GM21529 (cell line): Measurements from ENCODE around the gene DNLZ.
"Not testable (repeated sequence)": the region's sequence is repeated elsewhere in the genome, so short reads cannot be mapped to it uniquely, and the experiment has no call there.

Experiments used
- ATAC-seq: cut with Tn5 transposase; IDR thresholded peaks from one replicate; pipeline ENCODE4 v1.9.1; 2021; ENCODE audit not compliant: unreplicated experiment

The DNLZ gene

DNA sequence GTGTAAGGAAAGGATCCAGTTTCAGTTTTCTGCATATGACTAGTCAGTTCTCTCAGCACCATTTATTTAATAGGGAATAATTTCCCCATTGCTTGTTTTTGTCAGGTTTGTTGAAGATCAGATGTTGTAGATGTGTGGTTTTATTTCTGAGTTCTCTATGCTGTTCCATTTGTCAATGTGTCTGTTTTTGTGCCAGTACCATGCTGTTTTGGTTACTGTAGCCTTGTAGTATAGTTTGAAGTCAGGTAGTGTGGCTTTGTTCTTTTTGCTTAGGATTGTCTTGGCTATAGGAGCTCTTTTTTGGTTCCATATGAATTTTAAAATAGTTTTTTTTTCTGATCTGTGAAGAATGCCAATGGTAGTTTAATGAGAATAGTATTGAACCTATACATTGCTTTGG is 42.6 kb downstream of the DNLZ start:
- not testable (repeated sequence) for ATAC-seq

DNA sequence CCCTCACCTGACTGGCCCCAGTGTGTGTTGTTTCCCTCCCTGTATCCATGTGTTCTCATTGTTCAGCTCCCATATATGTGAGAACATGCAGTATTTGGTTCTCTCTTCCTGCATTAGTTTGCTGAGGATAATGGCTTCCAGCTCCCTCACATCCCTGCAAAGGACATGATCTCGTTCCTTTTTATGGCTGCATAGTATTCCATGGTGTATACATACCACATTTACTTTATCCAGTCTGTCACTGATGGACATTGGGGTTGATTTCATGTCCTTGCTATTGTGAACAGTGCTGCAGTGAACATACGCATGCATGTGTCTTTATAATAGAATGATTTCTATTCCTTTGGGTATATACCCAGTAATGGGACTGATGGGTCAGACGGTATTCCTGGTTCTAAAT is 43.6 kb downstream of the DNLZ start:
- ATAC-seq, result not testable (repeated sequence)

DNA sequence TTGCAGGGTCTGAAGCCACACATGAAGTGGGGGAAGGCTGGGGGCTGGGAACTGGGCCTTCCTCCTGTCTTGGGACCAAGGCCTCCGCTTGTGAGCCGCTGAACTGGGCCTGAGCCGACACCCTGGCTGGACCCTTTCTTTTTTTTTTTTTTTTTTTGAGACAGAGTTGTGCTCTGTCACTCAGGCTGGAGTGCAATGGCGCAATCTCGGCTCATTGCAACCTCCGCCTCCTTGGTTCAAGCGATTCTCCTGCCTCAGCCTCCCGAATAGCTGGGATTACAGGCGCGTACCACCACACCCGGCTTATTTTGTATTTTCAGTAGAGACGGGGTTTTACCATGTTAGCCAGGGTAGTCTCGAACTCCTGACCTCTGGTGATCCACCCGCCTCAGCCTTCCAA is 44.3 kb downstream of the DNLZ start:
- not testable (repeated sequence) for ATAC-seq

DNA sequence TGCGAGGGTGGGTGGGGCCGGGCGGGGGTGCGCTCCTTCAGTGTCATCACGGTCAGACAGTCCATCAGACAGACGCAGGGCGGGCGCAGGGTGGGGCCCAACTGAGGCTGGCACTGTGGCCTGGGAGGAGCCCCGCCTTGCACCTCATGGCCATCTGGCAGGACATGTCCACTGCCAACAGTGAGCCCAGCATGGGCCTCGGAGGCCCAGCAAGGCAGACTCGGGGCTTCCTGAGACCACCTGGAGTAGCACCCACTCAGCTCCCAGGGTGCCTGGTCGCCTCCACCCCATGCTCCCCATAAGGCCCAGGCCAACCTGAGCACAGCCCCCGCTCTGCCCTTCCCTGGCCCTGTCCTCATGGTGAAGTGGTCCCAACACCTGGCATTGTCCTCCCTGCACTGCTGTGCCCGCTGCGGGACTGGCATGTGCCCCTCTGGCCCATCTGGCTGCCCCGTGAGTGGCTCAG is 44.7 kb downstream of the DNLZ start:
- no peak for ATAC-seq

DNA sequence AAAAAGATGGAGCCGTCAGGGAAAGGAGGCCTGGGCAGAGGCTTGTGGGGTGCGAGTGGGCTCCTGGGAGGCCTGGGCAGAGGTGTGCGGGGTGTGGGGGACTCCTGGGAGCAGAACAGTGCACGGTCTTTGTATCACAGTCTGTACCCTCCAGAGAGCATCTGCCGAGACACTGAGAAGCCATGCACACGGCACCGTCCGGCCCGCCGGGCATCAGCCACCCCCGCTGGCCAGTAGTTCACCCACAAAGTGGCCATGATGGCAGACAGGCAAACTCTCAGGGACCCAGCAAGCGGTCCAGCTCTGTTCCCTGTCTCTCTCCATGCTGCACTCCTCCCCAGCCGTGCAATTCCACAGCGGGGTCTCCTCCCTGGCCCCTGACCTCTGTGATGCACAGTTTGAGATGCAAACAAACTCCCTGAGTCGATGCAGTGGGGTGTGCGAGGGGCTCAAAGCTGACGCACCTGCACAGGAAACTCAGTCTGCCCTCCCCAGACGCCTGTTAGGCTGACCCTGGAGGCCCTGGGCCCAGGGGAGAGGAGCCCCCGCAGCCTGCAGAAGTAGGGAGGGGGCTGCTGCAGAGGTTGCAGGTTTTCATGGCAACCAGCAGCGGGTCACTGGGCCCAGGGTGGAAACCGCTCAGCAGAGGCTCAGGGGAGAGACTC is 45.3 kb downstream of the DNLZ start:
- ATAC-seq, result no peak

DNA sequence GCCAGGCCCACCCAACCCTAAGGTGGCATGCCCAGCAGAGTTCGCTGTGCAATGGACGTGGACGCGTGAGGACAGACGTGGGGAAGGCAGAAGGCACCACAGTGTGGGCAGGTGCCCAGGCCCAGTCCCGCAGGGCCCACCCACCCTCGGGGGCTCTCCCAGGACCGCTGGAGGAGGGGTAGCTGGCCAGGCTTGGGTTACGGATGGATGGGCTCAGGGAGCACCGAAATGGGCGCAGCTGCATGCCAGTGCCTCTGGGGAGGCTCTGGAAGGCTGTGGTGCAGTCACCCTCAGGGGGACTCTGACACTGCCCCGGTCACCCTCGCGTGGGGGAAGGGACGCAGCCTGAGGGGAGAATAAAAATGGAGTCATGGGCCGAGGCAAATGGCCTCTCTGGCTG is 45.8 kb downstream of the DNLZ start:
- no peak for ATAC-seq

DNA sequence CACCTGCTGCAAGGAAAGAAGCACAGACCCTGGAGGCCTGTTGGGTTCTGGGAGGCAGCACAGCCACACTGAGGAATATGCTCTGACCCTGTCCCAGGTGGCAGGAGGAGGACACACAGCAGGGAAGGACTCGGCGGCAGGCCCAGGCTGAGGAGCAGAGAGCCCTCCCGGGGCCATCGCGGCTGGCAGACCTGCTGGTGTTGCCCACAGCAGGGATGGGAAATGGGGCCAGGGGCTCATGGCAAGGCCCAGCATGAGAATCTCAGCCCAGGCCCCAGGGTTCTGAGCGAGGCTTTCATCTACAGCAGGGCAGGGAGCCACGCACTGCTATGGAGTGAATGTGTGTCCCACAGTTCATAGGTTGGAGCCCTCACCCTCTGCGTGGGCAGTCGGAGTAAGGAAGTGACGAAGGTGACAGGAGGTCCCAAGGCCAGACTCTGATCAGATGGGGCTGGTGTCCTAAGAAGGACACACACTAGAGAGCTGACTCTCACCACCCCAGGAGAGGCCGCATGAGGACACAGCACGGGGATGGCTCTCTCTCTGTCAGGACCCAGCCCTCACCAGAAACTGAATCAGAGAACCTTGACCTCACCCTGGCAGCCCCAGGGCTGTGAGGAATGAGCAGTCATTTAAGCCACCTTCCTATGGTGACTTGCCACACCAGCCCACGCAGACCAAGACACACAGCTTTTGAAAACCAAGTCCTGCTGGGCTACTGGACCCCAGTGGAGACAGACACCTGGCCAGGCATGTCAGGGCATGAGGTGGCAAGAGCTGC is 46.5 kb downstream of the DNLZ start:
- ATAC-seq, result no peak

DNA sequence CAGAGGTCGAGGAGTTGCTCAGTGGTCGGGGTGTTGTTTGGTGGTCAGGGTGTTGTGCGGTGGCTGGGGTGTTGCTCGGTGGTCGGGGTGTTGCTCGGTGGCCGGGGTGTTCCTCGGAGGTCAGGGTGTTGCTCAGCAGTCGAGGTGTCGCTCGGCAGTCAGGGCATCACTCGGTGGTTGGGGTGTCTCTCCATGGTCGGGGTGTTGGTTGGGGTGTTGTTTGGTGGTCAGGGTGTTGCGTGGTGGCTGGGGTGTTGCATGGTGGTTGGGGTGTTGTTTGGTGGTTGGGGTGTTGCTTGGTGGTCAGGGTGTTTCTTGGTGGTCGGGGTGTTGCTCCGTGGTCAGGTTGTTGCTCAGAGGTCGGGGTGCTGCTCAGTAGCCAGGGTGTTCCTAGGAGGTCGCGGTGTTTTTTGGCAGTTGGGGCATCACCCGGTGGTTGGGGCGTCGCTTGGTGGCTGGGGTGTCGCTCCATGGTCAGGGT is 47.2 kb downstream of the DNLZ start:
- ATAC-seq, result no peak

DNA sequence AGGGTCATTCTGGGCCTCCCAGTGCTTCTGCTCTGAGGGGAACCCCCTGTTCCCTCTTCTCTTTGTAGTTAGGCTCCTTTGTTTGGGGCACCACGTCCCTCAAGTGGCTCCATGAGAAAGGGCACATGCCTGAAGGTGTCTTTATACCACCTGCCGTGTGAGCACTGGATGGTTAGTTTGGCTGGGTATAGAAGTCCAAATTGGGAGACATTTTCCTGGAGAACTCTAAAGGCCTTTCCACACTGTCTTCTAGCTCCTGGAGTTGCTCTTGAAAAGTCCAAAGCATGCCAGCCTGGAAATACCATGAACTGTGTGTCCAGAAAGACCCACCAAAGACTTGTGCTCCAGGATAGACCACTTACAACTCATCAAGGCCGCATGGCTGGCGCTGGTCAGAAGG is 48.6 kb downstream of the DNLZ start:
- ATAC-seq, result no peak

DNA sequence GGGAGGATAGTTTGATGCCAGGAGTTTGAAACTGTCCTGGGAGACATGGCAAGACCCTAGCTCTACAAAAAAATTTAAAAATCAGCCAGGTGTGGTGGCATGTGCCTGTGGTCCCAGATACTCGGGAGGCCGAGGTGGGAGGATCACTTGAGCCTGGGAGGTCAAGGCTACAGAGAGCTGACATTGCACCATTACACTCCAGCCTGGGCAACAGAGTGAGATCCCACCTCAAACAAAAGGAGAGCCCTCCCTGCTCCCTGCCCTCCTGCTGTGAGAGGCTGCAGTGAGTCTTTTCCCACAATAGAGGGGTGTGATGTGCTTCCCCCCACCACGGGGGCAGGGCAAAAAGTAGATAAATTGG is 49.5 kb downstream of the DNLZ start:
- no peak for ATAC-seq

DNA sequence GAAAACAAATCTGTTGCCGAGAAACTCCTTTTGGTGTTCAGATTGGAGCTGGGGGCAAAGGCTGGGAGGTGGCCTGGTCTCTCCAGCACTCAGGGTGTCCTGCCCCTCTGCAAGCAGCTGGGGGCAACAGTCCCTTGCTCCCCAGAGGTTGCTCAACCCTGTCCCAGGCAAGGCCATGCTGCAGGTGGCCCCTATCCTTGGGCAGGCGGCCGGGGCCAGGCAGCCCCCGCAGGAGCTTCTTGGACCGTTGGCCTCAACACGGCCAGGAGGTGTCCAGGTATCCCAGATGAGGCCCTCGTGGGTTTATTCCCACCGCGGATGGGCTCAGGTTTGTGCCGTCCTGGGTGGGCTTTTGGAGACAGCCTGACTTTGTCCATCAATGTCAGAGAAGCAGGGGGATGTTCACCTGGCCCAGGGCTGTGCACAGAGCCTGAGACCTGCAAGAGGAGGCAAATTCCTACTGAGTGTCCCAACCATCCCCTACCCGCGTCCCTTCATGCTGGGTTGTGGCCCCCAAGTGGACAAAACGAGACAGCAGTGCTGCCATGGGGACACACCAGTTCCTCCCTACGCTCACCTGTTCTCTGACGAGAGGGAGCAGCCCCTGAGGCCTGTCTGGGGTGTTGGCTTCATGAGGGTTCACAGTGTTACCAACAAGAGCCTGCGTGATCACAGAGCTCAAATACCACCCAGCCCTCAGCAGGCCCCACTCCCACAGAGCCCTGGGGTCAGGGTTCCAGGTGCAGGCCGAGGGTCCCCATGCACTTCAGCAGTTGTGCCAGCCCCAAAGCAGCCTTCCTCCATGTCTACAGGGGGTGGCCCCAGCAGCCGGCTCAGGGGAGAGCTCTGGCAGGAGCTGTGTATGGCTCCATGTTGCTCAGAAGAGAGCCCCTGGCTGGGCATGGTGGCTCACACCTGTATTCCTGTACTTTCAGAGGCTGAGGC is 50.2 kb downstream of the DNLZ start:
- no peak for ATAC-seq

DNA sequence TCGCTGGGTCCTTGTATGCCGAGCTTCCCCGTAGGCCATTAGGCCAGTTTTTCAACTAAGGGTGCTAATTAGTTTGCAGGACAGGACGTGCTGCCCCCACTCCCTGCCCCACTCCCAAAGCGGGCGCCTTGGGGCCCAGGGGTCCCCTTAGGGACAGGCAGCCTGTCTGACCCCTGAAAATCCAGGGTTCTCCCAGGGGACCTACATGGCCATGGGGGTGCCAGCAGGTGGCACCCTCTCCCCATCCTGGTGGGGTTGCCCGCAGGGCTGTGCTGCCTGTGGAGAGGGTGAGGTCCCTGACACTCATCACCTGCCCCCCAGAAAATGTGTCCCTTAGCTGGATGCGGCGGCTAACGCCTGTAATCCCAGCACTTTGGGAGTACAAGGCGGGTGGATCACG is 51.1 kb downstream of the DNLZ start:
- ATAC-seq, result no peak

DNA sequence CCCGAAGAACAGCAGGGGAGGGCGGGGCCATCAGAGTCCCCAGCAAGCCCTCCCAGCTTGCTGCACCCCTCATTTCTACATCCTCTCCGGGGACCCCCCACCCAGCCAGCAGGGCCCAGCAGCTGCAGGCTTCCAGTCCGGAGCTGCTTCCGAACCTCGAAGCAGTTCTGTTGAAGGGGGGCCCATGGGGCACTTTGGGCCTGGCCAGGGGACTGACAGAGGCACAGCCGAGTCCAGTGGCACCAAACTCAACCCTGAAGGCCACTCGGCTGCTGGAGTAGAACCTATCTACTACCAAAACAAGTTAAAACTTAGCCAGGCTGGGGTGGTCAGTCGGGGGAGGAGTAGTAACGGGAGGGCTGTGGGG is 51.6 kb downstream of the DNLZ start:
- no peak for ATAC-seq

DNA sequence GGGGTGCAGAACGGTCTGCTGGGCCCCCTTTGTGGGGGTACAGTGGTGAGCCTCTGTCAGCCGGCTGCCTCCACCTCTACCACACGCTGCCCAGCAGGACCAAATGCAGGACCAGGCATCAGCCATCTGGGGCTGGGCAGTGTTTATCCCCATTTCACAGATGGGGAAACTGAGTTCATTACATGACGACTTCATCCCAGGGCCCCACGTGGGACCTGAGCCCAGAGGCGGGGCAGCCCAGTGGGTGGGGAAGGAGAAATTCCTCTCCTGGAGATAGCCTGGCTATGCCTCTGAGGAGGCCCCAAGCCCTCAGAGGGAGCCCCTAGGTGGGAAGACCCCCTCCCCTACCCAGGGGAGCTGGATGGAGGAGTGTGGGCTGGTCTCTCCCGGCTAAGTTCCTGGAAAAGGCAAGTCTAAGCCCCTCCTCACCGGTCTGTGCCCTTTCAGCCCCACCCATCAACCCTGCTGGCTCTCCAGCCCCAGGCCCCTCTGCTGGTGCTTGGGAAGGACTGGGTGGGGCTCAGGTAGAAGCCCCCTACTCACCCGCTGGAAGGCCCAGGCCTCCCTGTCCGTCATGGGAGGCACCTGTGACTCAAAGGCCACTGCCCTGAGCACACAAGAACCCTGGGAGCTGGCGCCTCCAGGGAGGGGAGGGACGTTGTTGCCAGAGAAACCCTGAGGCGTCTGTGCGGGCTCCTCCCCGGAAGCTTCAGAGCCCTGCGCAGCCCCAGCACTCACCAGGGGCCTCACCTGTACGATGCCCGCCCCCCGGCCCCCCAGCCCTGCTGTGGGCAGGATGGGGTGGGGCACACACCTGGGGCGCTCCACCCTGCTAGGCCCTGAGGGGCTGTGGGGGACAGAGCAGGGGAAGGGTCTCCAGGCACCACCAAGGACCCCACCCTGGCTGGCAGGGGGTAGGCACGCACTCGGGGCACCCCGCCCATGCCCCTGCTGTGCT is 52.2 kb downstream of the DNLZ start:
- no peak for ATAC-seq

DNA sequence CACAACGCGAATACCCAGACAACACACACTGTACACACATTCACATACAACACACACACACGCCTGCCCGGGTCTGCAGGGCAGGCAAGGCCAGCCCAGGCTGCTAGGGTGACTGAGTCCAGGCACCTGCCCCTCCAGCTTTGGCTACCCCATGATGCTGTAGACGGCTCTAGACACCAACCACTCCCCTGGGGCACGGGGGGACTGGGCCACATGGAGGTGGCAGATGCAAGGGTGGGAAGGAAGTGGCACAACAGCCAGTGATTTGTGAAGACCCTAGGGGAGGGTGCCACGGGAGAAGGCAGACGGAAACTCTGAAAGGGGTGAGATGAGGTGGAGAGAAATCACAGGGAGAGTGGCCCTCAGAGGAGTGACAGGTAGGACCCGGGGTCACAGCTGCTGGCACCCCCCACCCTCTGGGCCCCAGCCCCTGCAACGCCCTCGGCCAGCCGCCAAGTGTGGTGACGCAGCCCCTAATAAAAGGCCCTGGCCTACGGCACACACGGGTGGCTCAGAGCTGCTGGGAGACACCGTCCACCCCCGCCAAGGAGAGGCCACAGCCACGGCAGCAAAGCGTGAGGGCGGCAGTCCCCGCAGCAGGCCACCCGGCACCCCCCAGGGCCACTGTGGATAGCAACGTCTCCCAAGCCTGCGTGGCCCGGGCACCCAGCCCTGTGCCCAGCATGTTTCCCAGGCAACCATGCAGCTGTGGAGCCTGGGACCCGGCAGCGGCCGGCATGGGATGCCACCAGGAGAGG is 53.1 kb downstream of the DNLZ start:
- ATAC-seq, result no peak

DNA sequence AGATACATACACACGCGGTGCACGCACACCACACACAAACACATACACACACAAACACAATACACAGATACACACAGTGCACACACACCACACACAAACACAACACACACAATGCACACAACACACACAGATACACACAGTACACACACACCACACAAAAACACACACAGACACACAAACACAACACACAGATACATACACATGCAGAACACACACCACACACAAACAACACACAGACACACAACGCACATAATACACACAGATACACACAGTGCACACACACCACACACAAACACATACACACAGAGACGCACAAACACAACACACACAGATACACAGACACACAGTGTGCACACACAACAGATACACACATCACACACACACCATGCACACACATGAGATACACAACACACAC is 53.7 kb downstream of the DNLZ start:
- ATAC-seq, result no peak
